DMS153 treated with DMSO at 0.1 percent for 48 hours (cell line): Measurements from ENCODE around the gene PCDHGA2.
"Not testable (repeated sequence)": the region's sequence is repeated elsewhere in the genome, so short reads cannot be mapped to it uniquely, and the experiment has no call there.

Experiments
- DNase-seq: peaks from one replicate; lab custom pipeline; 2025; ENCODE audit not compliant: unreplicated experiment; lab: John Stamatoyannopoulos, UW

Gene PCDHGA2

DNA sequence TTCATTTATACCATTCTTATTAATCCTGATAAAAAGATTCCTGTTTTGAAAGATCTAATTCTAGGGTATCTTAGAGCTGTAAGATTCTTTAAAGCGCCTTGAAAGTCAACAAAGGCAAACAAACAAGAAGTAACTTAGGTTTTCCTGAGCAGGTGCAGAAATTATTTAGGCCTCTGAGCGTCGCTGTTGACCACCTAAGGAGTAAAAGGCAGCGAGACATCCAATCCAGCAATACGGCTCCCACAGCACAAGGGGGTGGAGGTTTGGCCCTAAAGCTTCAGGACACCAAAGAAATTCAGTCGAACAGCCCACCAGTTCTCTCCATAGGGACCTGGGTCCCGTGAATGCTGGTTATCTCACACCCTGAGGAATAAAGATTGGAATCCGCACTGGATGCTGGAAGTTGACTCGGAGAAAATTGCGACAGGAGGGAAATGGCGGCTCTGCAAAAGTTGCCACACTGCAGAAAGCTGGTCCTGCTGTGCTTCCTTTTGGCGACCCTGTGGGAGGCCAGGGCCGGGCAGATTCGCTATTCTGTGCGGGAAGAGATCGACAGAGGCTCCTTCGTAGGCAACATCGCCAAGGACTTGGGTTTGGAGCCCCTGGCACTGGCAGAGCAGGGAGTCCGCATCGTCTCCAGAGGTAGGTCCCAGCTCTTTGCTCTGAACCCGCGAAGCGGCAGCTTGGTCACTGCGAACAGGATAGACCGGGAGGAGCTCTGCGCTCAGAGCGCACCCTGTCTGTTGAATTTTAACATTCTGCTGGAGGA, at the start of gene PCDHGA2:
TSS of gene PCDHGA2 (plus strand) at position 223 of the 769 bp plus-strand sequence.
- DNase-seq = no peak

- no peak for DNase-seq
Observed at GRCh38 chr5:141298376-141298775, 40.2 kb upstream of the PCDHGA2 start.

- DNase-seq = no peak
Observed at GRCh38 chr5:141303756-141304155, 34.8 kb upstream of the PCDHGA2 start, which contains the start of gene SLC25A2. SLC25A2 (minus strand) TSS chr5:141304049; CDS start chr5:141303865, 184 bp downstream.

- no peak for DNase-seq
Observed at GRCh38 chr5:141306630-141307029, 31.9 kb upstream of the PCDHGA2 start.

- DNase-seq = no peak
Observed at GRCh38 chr5:141313711-141314110, 24.8 kb upstream of the PCDHGA2 start.

- DNase-seq = not testable (repeated sequence)
Observed at GRCh38 chr5:141316963-141317362, 21.6 kb upstream of the PCDHGA2 start.

DNA sequence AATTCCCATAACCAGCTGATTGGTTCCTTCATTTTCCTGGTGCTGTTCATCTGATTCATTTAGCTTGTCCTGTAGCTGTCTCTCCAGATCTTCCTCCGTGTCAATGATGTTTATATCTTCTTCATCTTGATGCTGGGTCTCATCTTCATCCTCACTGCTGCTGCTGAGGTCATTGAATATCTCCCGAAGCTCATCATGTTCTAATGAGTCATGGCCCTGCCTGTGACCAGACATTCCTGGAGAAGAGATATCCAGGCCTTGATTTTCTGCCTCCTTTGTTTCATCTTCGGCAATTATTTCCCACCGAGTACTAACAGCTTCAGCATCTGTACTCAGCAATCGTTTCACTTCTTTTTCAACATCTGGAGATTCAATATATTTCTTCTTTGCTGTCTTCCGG, 19.4 kb upstream of the PCDHGA2 start:
- DNase-seq = no peak

- no peak for DNase-seq
Observed at GRCh38 chr5:141319699-141320098, 18.9 kb upstream of the PCDHGA2 start.

DNA sequence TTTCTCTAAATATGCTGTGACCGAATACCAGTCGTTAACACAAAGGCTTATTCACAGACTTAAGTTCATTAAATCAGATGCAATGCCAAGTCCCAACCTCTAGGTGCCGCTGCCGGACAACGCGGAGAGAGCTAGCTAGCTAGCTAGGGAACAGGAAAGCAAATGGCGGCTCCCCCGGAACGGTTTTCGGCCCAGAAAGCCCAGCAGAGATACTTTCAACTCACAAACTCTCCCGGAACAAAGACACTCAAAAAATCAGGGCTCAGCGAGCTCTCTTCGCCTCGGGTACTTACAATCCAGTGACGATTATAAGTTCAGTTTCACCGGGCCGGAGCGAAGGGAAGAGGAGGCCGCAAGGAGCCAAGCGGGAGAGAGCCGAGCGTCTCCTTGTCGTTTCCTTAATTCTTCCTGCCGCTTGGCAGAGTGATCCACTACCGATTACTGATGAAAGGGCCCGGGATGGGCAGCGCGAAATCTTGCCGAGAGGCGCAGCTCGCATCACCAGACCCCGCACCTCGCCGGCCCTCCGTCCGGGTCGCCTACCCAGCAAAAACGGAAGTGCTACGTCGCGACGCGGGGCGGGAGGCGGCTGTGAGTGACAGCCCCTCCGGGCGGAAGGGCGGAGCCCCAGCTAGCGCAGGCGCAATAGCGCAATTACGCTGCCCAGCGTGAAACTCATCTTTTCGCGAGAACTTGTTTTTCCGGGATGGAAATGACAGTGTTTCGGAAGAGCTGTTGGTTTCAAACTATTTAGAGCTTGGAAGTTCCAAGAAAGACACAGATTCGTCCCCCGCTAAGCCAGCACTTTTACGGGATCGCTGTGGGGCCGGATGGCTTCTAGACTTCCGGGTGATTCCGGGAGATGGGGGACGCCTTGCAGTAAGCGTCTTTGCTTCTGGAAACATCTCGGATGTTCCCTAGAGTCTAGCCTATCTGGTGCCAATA, 18.1 kb upstream of the PCDHGA2 start, which contains the start of gene TAF7:
TSS of gene TAF7 (minus strand) at position 560 of the 945 bp plus-strand sequence. CDS start 740 bp downstream, outside the sequence.
- peak; percentile 29 for DNase-seq

- no peak for DNase-seq
Observed at GRCh38 chr5:141322261-141322660, 16.3 kb upstream of the PCDHGA2 start.

- DNase-seq = no peak
Observed at GRCh38 chr5:141326088-141326854, 12.3 kb upstream of the PCDHGA2 start.

- DNase-seq = no peak
Observed at GRCh38 chr5:141328231-141328630, 10.3 kb upstream of the PCDHGA2 start.

DNA sequence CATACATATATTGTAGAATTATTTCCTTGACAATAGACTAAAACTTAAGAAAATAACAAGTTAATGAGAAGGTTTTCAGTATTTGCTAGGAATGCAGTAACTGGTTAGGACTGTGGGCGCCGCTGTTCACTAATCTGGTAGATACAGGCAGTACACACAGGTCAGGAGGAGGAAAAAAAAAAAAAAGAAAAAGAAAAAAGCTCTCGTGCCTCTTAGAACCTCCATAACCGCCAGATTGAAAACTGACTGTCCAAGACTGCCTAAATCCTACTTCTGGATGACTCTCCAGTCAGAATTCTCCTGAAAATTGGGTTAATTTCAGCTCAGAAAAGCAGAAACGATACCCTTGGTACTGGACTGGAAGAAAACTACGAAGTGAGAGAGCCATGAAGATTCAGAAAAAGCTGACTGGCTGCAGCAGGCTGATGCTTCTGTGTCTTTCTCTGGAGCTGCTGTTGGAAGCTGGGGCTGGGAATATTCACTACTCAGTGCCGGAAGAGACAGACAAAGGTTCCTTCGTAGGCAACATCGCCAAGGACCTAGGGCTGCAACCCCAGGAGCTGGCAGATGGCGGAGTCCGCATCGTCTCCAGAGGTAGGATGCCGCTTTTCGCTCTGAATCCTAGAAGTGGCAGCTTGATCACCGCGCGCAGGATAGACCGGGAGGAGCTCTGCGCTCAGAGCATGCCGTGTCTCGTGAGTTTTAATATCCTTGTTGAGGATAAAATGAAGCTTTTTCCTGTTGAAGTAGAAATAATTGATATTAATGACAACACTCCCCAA, 8.1 kb upstream of the PCDHGA2 start, which contains the start of gene PCDHGA1:
TSS of gene PCDHGA1 (plus strand) at position 216 of the 782 bp plus-strand sequence.
- DNase-seq = no peak

- not testable (repeated sequence) for DNase-seq
Observed at GRCh38 chr5:141332571-141332970, 6.0 kb upstream of the PCDHGA2 start.

DNA sequence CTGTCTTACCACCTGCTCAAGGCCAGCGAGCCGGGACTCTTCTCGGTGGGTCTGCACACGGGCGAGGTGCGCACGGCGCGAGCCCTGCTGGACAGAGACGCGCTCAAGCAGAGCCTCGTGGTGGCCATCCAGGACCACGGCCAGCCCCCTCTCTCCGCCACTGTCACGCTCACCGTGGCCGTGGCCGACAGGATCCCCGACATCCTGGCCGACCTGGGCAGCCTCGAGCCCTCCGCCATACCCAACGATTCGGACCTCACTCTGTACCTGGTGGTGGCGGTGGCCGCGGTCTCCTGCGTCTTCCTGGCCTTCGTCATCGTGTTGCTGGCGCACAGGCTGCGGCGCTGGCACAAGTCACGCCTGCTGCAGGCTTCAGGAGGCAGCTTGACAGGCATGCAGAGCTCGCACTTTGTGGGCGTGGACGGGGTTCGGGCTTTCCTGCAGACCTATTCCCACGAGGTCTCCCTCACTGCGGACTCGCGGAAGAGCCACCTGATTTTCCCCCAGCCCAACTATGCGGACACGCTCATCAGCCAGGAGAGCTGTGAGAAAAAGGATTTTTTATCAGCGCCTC, 2.3 kb downstream of the PCDHGA2 start:
- not testable (repeated sequence) for DNase-seq

DNA sequence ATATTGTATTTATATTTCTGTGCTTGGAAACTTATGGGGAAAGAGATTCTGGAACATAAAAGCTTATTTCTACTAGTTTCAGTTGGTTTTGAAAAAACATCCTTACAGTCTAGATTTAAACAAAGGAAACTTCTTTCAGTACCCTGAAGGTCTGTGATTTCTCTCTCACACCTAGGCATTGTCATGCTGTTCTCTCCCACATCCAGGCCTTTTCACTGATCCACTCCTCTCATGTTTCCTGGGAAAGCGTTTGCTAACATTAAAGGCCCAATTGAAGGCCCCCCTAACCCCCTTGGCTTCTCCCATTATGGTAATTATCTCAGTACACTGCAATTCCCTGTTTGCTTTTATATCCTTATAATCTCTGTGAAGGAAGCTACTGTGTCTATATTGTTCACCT, 4.2 kb downstream of the PCDHGA2 start:
- no peak for DNase-seq

DNA sequence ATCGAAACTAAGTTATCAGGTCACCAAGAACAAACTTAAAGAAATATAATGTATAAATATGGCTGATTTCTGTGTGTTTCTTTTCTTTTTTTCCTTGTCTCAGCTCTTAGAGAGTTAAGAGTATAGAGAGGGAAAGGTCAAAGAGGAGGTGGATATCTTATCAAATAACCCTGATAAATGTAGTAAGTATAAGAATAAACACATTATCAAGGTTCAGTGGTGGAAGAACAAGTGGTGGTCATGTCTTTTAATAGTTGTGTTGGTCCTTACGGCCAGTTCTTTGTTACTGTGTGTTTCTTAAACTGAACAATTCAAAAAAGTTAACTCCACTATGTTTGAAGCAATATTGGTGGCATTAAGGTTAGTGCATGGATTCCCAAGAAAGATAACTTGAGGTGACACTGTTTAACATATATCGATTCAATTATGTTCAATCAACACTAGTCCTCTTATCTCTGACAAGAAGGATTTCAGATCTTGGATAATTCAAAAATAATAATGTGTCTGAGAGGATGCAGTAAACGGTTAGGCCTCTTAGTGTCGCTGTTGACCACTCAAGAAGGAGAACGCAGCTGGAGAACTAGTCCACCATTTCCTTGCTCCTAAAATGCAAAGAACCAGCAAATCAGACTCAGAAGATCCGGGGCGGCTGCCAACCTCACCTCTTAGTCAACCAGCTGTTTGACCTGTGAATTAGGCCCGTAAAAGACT, 4.8 kb downstream of the PCDHGA2 start, which contains the start of gene PCDHGA3:
TSS of gene PCDHGA3 (plus strand) at position 588 of the 711 bp plus-strand sequence. CDS start 205 bp downstream, outside the sequence.
- no peak for DNase-seq

- no peak for DNase-seq
Observed at GRCh38 chr5:141343953-141344463, 5.4 kb downstream of the PCDHGA2 start.

GRCh38 chr5:141345327-141345726, 6.8 kb downstream of the PCDHGA2 start:
- DNase-seq = no peak
